Lung (tissue), 12 donors: ENCODE data around the gene LRRC8A. TPM values are rescaled to one million over a fixed set of nuclear protein-coding genes. Genes with fewer than 3 reads are reported as not detected.
A peak's percentile ranks its signal among the peaks of the same experiment; 100 is the strongest.

Experiments used
- ATAC-seq: fragments of 200-7000 bp; cut with Tn5 transposase; one replicate; pipeline ENCODE4 v1.9.1; 2020; ENCODE audit warnings: moderate number of reproducible peaks; ENCODE audit not compliant: insufficient read depth, low FRiP score
- DNase-seq, 3 donors: peaks; one replicate each; pipeline ENCODE4 v3.0.0-alpha.2; 2013 to 2017
- H3K27ac ChIP-seq, 2 donors: one replicate each; pipeline ENCODE4 v1.5.1; 2013; ENCODE audit warnings: mild to moderate bottlenecking in 2 of 2, moderate library complexity in 2 of 2, control low read depth in 1 of 2, inconsistent platforms in 1 of 2, low read depth in 1 of 2, low read length in 1 of 2
- H3K27me3 ChIP-seq, 3 donors: one replicate each; pipeline ENCODE4 v1.5.1; 2013; ENCODE audit warnings: low read length in 2 of 3; ENCODE audit not compliant: control insufficient read depth in 3 of 3, insufficient read depth in 3 of 3
- H3K36me3 ChIP-seq, 4 donors: one replicate each; pipeline ENCODE4 v1.5.1; 2013; ENCODE audit warnings: low read length in 4 of 4, mild to moderate bottlenecking in 1 of 4, moderate library complexity in 1 of 4; ENCODE audit not compliant: control insufficient read depth in 4 of 4, insufficient read depth in 4 of 4
- H3K4me1 ChIP-seq, 5 donors: one replicate each; pipeline ENCODE4 v1.5.1; 2013; ENCODE audit warnings: low read length in 5 of 5, mild to moderate bottlenecking in 2 of 5, moderate library complexity in 1 of 5; ENCODE audit not compliant: control insufficient read depth in 5 of 5, insufficient read depth in 5 of 5
- H3K4me3 ChIP-seq: one replicate; pipeline ENCODE4 v1.5.1; 2013; ENCODE audit warnings: mild to moderate bottlenecking, control low read depth, moderate library complexity
- H3K9ac ChIP-seq, 2 donors: one replicate each; pipeline ENCODE4 v1.5.1; 2013; ENCODE audit warnings: low read length in 2 of 2, control low read depth in 1 of 2; ENCODE audit not compliant: insufficient read depth in 1 of 2
- H3K9me3 ChIP-seq, 4 donors: one replicate each; pipeline ENCODE4 v1.5.1; 2013; ENCODE audit warnings: low read length in 3 of 4, mild to moderate bottlenecking in 1 of 4, moderate library complexity in 1 of 4; ENCODE audit not compliant: control insufficient read depth in 4 of 4, insufficient read depth in 3 of 4
- WGBS, 2 donors: extraction: QIAGEN DNeasy Blood & Tissue Kit; methylation state at CpG; one replicate each; pipeline ENCODE4 v1.1.7; 2013; 5-methylcytosine and 5-hydroxymethylcytosine counted together
- polyA plus RNA-seq, 2 donors: library from polyadenylated mRNA; stranded (reverse); fragments of 200-250 nt; gene quantifications; one replicate each; pipeline ENCODE4 v1.2.1, GENCODE V29; 2013
- total RNA-seq, 2 donors: library from RNA; depleted of rRNA in 1 of 2; stranded (reverse); fragments of >200 nt in 1 of 2; gene quantifications; one replicate each; pipeline ENCODE4 v1.2.1, GENCODE V29; 2014 to 2021
- TF ChIP-seq, protein P1 (sequence below): IDR thresholded peaks from 2 replicates; pipeline ENCODE4 v1.5.1; 2012; ENCODE audit warnings: mild to moderate bottlenecking; ENCODE audit errors: control extremely low read depth, extremely low read depth
- donor health status: control.
- donor health status: control.
- donor health status: Bipolar disorder and iron deficiency.
- donor health status: healthy.
- donor health status: DM: yes; HTN: yes; CAD: no.

LRRC8A gene
- total and polyA plus RNA-seq, 4 donors = 26.6 to 66.9 (median 45.6) TPM

GRCh38 chr9:128920381-128921058, 38.6 kb downstream of the LRRC8A start, which contains the start of gene PHYHD1:
PHYHD1 (plus strand) TSS chr9:128920982; CDS start chr9:128922324, 1,342 bp downstream.
- H3K9me3 ChIP-seq = no peaks in the 10 kb centered on the region
- DNase-seq (peak; percentile 40 to 61 (median 51)), ATAC-seq (peak; percentile 11)
- TF ChIP-seq, protein P1, sequence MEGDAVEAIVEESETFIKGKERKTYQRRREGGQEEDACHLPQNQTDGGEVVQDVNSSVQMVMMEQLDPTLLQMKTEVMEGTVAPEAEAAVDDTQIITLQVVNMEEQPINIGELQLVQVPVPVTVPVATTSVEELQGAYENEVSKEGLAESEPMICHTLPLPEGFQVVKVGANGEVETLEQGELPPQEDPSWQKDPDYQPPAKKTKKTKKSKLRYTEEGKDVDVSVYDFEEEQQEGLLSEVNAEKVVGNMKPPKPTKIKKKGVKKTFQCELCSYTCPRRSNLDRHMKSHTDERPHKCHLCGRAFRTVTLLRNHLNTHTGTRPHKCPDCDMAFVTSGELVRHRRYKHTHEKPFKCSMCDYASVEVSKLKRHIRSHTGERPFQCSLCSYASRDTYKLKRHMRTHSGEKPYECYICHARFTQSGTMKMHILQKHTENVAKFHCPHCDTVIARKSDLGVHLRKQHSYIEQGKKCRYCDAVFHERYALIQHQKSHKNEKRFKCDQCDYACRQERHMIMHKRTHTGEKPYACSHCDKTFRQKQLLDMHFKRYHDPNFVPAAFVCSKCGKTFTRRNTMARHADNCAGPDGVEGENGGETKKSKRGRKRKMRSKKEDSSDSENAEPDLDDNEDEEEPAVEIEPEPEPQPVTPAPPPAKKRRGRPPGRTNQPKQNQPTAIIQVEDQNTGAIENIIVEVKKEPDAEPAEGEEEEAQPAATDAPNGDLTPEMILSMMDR = no peak
- peaks cover 0 to 18% (median 8%) of the 10 kb centered on the region in 4 donors for H3K36me3 ChIP-seq
- H3K27ac ChIP-seq = peak within 1 kb of the TSS; percentile 87 to 92
- no peaks in the 10 kb centered on the region for H3K27me3 ChIP-seq
- H3K9ac ChIP-seq = peak within 1 kb of the TSS; percentile 85 to 87
- 49 to 60% methylated on average over 13 of the region's 13 CpGs for WGBS, 2 donors
- H3K4me1 ChIP-seq = peaks cover 3 to 41% (median 12%) of the 10 kb centered on the region in 5 donors
- peak within 1 kb of the TSS; percentile 2 for H3K4me3 ChIP-seq

DNA sequence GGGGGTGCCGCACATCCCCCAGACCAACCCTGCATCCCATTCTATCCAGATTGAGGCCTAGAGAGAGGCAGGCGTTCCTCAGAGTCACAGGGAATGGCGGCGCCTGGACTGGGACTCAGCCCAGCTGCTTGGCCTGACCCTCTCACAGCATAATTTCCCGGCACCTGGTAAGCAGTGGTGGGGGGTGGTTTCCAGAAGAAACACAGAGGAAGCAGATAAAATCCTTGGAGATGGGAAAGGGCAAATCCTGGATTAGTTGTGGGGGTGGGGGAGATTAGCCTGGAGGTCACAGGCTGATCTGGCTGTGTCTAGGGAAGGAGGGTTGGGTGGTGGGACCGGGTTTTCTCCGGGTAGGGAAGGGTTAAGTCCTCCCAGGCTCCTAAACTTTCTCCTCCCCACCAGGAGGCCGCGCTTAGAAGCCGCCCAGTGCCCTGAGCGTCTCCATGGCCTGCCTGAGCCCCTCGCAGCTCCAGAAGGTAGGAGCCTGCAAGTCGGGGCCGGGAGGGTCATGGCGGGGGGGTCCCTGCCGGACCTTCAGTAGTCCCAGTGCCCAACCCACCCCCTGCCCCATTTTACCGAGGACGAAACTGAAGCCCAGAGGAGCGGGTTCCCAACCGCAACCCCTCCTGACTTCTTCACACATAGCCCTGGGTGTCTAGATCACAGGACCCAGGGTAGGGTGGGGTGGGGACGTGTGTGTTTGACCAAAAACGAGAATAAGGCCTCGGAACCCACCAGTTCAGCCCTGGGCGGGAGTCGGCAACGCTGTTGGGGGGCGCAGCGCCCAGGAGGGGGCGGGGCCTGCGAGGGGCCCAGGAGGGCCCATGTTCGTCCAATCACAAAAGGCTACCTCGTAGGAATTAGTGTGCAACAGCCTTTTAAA, 40.2 kb downstream of the LRRC8A start:
- TF ChIP-seq, protein P1 = no peak
- H3K4me1 ChIP-seq = peaks cover 3 to 28% (median 11%) of the 10 kb centered on the region in 5 donors
- H3K9me3 ChIP-seq = no peaks in the 10 kb centered on the region
- ATAC-seq (peak; percentile 73), DNase-seq (peak; percentile 82 to 90 (median 86))
- H3K27me3 ChIP-seq = no peaks in the 10 kb centered on the region
- peaks cover 0 to 8% (median 2%) of the 10 kb centered on the region in 4 donors for H3K36me3 ChIP-seq
- H3K4me3 ChIP-seq = peak overlapping the region; percentile 2
- peak overlapping the region; percentile 82 to 92 for H3K27ac ChIP-seq
- 18 to 19% methylated on average over 30 to 32 of the region's 32 CpGs for WGBS, 2 donors
- peak overlapping the region; percentile 85 to 87 for H3K9ac ChIP-seq

DNA sequence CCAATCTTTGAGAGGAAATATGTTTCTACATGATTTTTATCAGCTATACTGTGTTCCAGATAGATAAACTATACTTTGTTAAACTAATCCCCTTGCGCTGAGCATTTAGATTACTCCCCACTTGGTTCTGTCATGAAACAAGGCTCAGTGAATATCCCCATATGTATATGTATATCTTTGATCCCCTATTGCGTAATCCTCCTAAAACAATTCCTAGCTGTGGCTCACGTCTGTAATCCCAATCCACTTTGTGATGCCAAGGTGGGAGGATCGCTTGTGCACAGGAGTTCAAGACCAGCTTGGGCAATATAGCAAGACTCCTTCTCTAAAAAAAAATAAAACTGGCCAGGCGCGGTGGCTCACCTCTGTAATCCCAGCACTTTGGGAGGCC, 41.6 kb downstream of the LRRC8A start:
- Histone ChIP-seq H3K27me3 (no peaks in the 10 kb centered on the region), H3K9ac (no peak overlapping the region), H3K27ac (no peak overlapping the region), H3K4me3 (no peak overlapping the region), H3K9me3 (no peaks in the 10 kb centered on the region), H3K36me3 (no peaks in the 10 kb centered on the region), H3K4me1 (peaks cover 3 to 25% (median 10%) of the 10 kb centered on the region in 5 donors)
- TF ChIP-seq, protein P1 = no peak
- 85 to 93% methylated on average over 6 of the region's 6 CpGs for WGBS, 2 donors
- DNase-seq = no peak
- no peak for ATAC-seq
